GM23338 (cell line): ENCODE measurements around the gene DFFB. TPM values are rescaled to one million over a fixed set of nuclear protein-coding genes. Genes with fewer than 3 reads are reported as not detected.

ENCODE experiments used
- ATAC-seq: fragments of 200-7000 bp; cut with Tn5 transposase; 3 replicates; pipeline ENCODE4 v1.9.1; 2020
- DNase-seq: peaks from one replicate; pipeline ENCODE4 v3.0.0-alpha.2; 2015; ENCODE audit warnings: low spot score
- H2AFZ ChIP-seq: fragments of 200-600 bp; sonication (generic); 2 replicates; pipeline ENCODE4 v1.8.0; 2016; ENCODE audit warnings: antibody characterized with exemption, mild to moderate bottlenecking, moderate library complexity
- H3F3A ChIP-seq: fragments of 200-600 bp; sonication (generic); replicated peaks from 2 replicates; pipeline ENCODE4 v1.8.0; 2017; ENCODE audit warnings: antibody characterized with exemption, mixed run types, low read depth
- H3K27ac ChIP-seq: fragments of 200-600 bp; sonication (generic); 2 replicates; pipeline ENCODE4 v1.6.1; 2016; ENCODE audit warnings: low read depth
- H3K27me3 ChIP-seq: fragments of 200-600 bp; sonication (generic); 2 replicates; pipeline ENCODE4 v1.8.0; 2016; ENCODE audit warnings: mild to moderate bottlenecking, mixed run types, moderate library complexity; ENCODE audit not compliant: insufficient read depth
- H3K36me3 ChIP-seq: fragments of 200-600 bp; sonication (generic); 2 replicates; pipeline ENCODE4 v1.8.0; 2016; ENCODE audit warnings: mild to moderate bottlenecking; ENCODE audit not compliant: insufficient read depth
- H3K4me1 ChIP-seq: fragments of 200-600 bp; sonication (generic); 2 replicates; pipeline ENCODE4 v1.8.0; 2016; ENCODE audit warnings: mild to moderate bottlenecking, moderate library complexity; ENCODE audit not compliant: insufficient read depth
- H3K4me2 ChIP-seq: fragments of 200-600 bp; sonication (generic); 2 replicates; pipeline ENCODE4 v1.7.1; 2017; ENCODE audit warnings: mixed run types
- H3K4me3 ChIP-seq: fragments of 200-600 bp; sonication (generic); 2 replicates; pipeline ENCODE4 v1.6.1; 2016; ENCODE audit warnings: mixed run types
- H3K79me2 ChIP-seq: fragments of 200-600 bp; sonication (generic); replicated peaks from 2 replicates; pipeline ENCODE4 v1.8.0; 2017; ENCODE audit warnings: mild to moderate bottlenecking; ENCODE audit not compliant: insufficient read depth
- H3K9me2 ChIP-seq: fragments of 200-600 bp; sonication (generic); 2 replicates; pipeline ENCODE4 v1.8.0; 2017; ENCODE audit not compliant: insufficient read depth
- H4K20me1 ChIP-seq: fragments of 200-600 bp; sonication (generic); replicated peaks from 2 replicates; pipeline ENCODE4 v1.8.0; 2017; ENCODE audit warnings: mild to moderate bottlenecking; ENCODE audit not compliant: insufficient read depth
- H3K27ac Mint-ChIP-seq: 2 replicates; pipeline ENCODE4 v1.8.0; 2020; ENCODE audit warnings: inconsistent platforms, mild to moderate bottlenecking, moderate library complexity, mixed read lengths
- H3K27me3 Mint-ChIP-seq: 3 replicates; pipeline ENCODE4 v1.8.0; 2022; ENCODE audit warnings: low read depth, mild to moderate bottlenecking, moderate library complexity, mixed read lengths, inconsistent platforms; ENCODE audit not compliant: insufficient read depth, poor library complexity
- H3K36me3 Mint-ChIP-seq: 3 replicates; pipeline ENCODE4 v1.8.0; 2021; ENCODE audit warnings: low read depth, mild to moderate bottlenecking, inconsistent platforms, moderate library complexity, mixed read lengths
- H3K4me1 Mint-ChIP-seq: 3 replicates; pipeline ENCODE4 v1.8.0; 2020; ENCODE audit warnings: mild to moderate bottlenecking, inconsistent platforms, mixed read lengths
- H3K4me3 Mint-ChIP-seq: 3 replicates; pipeline ENCODE4 v1.8.0; 2021; ENCODE audit warnings: moderate library complexity, mild to moderate bottlenecking, inconsistent platforms, mixed read lengths
- H3K9me3 Mint-ChIP-seq: 3 replicates; pipeline ENCODE4 v1.8.0; 2020; ENCODE audit warnings: moderate library complexity, mild to moderate bottlenecking, inconsistent platforms, mixed read lengths
- CREB1 ChIP-seq: fragments of 250-450 bp; sonication (Bioruptor Pico); IDR thresholded peaks from 2 replicates; pipeline ENCODE4 v1.5.0; 2020; ENCODE audit warnings: low read depth, mild to moderate bottlenecking, moderate library complexity
- EZH2 ChIP-seq: fragments of 200-600 bp; sonication (generic); IDR thresholded peaks from one replicate; pipeline ENCODE4 v1.8.0; 2017; ENCODE audit warnings: antibody characterized with exemption, mild to moderate bottlenecking, low read depth; ENCODE audit not compliant: unreplicated experiment
- EZH2phosphoT487 ChIP-seq: fragments of 200-600 bp; sonication (generic); IDR thresholded peaks from one replicate; pipeline ENCODE4 v1.8.1; 2018; ENCODE audit warnings: antibody characterized with exemption; ENCODE audit not compliant: unreplicated experiment
- JUNB ChIP-seq: IDR thresholded peaks from one replicate; pipeline ENCODE4 v1.6.1; 2016; ENCODE audit warnings: antibody characterized with exemption; ENCODE audit not compliant: unreplicated experiment
- NANOG ChIP-seq: IDR thresholded peaks from 2 replicates; pipeline ENCODE4 v1.6.1; 2016; ENCODE audit warnings: antibody characterized with exemption, borderline replicate concordance
- STAT1 ChIP-seq: IDR thresholded peaks from one replicate; pipeline ENCODE4 v1.6.1; 2016; ENCODE audit warnings: antibody characterized with exemption; ENCODE audit not compliant: unreplicated experiment
- ZNF114 ChIP-seq: fragments of 250-450 bp; sonication (Bioruptor Pico); IDR thresholded peaks from 2 replicates; pipeline ENCODE4 v1.5.0; 2020; ENCODE audit warnings: mild to moderate bottlenecking, moderate library complexity
- ZNF331 ChIP-seq: fragments of 250-450 bp; sonication (Bioruptor Pico); IDR thresholded peaks from 2 replicates; pipeline ENCODE4 v1.5.0; 2020; ENCODE audit warnings: low read depth, mild to moderate bottlenecking, moderate library complexity
- polyA plus RNA-seq: library from polyadenylated mRNA; unstranded; fragments of >200 nt; fragmentation: Nextera tagmentation; extraction: Ambion mirVana; gene quantifications from 2 replicates; pipeline ENCODE4 v1.2.1, GENCODE V29; 2016
- total RNA-seq: library from RNA; depleted of rRNA; stranded (reverse); fragments of >200 nt; shearing (Covaris generic); gene quantifications from 2 replicates; pipeline ENCODE4 v1.2.3, GENCODE V29; 2014
- TF ChIP-seq, protein P1 (sequence below): IDR thresholded peaks from one replicate; pipeline ENCODE4 v1.6.1; 2018; ENCODE audit warnings: antibody characterized with exemption; ENCODE audit not compliant: unreplicated experiment
- TF ChIP-seq, protein P2 (sequence below), 2 experiments: fragments of 200-600 bp in 1 of 2; sonication (generic) in 1 of 2; conservative IDR thresholded peaks; 2 replicates each; pipeline versions ENCODE4 v1.5.1 to v1.6.1; 2016 to 2017; ENCODE audit warnings: antibody characterized with exemption in 2 of 2, low read depth in 2 of 2, mild to moderate bottlenecking in 2 of 2, moderate library complexity in 1 of 2
- TF ChIP-seq, protein P3 (sequence below): IDR thresholded peaks from 2 replicates; pipeline ENCODE4 v1.6.1; 2016; ENCODE audit warnings: antibody characterized with exemption
- TF ChIP-seq, protein P4 (sequence below): fragments of 250-450 bp; sonication (Bioruptor Pico); IDR thresholded peaks from 2 replicates; pipeline ENCODE4 v1.5.0; 2020; ENCODE audit warnings: mild to moderate bottlenecking, moderate library complexity

Gene DFFB
- total and polyA plus RNA-seq, 2 experiments from 2014 or later, result 6.5 to 18.1 TPM

DNA sequence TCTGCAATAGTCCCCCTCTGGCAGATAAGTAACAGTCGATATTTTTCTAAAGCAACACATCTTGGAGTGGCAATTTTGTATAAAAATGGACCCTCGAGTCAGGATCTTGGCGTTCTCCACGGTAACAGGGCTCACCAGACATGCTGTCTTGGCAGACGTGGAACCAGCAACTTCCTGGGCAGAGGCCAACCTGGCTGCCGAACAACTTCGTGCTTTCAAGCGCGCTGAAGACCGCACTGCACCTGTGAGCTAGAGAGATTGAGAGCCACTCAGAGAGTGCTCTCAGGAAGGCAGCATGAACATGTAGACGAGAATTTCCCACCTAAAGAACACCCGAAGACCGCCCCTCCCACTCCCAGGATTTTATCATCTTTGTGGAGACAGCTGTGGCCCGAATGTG lies 35.5 kb downstream of the DFFB start:
- Histone ChIP-seq H3K27ac (no peak overlapping the region), H3K36me3 (peaks cover 12% of the 10 kb centered on the region), H3K4me2 (no peak overlapping the region), H4K20me1 (peaks cover 17% of the 10 kb centered on the region; the same call in 1 of the 2 replicates), H2AFZ (no peak overlapping the region), H3F3A (no peaks in the 10 kb centered on the region), H3K9me2 (no peaks in the 10 kb centered on the region), H3K79me2 (peaks cover 49% of the 10 kb centered on the region), H3K4me1 (no peaks in the 10 kb centered on the region), H3K27me3 (no peaks in the 10 kb centered on the region), H3K4me3 (no peak overlapping the region)
- H3K27me3 Mint-ChIP-seq, result peaks cover 4% of the 10 kb centered on the region
- H3K36me3 Mint-ChIP-seq, result peaks cover 33% of the 10 kb centered on the region
- H3K4me1 Mint-ChIP-seq, result peaks cover 4% of the 10 kb centered on the region; the same call in 1 of the 3 replicates
- no peak overlapping the region for H3K27ac Mint-ChIP-seq
- H3K9me3 Mint-ChIP-seq, result peaks cover 4% of the 10 kb centered on the region; the same call in 2 of the 3 replicates
- TF ChIP-seq EZH2 (no peak), CREB1 (no peak), JUNB (no peak), NANOG (no peak), ZNF331 (CRISPR knock-in tag) (no peak), EZH2phosphoT487 (no peak), STAT1 (no peak), ZNF114 (no peak)
- TF ChIP-seq, protein P1, sequence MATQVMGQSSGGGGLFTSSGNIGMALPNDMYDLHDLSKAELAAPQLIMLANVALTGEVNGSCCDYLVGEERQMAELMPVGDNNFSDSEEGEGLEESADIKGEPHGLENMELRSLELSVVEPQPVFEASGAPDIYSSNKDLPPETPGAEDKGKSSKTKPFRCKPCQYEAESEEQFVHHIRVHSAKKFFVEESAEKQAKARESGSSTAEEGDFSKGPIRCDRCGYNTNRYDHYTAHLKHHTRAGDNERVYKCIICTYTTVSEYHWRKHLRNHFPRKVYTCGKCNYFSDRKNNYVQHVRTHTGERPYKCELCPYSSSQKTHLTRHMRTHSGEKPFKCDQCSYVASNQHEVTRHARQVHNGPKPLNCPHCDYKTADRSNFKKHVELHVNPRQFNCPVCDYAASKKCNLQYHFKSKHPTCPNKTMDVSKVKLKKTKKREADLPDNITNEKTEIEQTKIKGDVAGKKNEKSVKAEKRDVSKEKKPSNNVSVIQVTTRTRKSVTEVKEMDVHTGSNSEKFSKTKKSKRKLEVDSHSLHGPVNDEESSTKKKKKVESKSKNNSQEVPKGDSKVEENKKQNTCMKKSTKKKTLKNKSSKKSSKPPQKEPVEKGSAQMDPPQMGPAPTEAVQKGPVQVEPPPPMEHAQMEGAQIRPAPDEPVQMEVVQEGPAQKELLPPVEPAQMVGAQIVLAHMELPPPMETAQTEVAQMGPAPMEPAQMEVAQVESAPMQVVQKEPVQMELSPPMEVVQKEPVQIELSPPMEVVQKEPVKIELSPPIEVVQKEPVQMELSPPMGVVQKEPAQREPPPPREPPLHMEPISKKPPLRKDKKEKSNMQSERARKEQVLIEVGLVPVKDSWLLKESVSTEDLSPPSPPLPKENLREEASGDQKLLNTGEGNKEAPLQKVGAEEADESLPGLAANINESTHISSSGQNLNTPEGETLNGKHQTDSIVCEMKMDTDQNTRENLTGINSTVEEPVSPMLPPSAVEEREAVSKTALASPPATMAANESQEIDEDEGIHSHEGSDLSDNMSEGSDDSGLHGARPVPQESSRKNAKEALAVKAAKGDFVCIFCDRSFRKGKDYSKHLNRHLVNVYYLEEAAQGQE, result no peak
- TF ChIP-seq, protein P2, sequence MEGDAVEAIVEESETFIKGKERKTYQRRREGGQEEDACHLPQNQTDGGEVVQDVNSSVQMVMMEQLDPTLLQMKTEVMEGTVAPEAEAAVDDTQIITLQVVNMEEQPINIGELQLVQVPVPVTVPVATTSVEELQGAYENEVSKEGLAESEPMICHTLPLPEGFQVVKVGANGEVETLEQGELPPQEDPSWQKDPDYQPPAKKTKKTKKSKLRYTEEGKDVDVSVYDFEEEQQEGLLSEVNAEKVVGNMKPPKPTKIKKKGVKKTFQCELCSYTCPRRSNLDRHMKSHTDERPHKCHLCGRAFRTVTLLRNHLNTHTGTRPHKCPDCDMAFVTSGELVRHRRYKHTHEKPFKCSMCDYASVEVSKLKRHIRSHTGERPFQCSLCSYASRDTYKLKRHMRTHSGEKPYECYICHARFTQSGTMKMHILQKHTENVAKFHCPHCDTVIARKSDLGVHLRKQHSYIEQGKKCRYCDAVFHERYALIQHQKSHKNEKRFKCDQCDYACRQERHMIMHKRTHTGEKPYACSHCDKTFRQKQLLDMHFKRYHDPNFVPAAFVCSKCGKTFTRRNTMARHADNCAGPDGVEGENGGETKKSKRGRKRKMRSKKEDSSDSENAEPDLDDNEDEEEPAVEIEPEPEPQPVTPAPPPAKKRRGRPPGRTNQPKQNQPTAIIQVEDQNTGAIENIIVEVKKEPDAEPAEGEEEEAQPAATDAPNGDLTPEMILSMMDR (conservative IDR thresholded peaks at IDR 0.05; ENCODE audit: low read depth in 2 of 2), result no peak
- TF ChIP-seq, protein P3, sequence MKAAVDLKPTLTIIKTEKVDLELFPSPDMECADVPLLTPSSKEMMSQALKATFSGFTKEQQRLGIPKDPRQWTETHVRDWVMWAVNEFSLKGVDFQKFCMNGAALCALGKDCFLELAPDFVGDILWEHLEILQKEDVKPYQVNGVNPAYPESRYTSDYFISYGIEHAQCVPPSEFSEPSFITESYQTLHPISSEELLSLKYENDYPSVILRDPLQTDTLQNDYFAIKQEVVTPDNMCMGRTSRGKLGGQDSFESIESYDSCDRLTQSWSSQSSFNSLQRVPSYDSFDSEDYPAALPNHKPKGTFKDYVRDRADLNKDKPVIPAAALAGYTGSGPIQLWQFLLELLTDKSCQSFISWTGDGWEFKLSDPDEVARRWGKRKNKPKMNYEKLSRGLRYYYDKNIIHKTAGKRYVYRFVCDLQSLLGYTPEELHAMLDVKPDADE, result no peak
- TF ChIP-seq, protein P4, sequence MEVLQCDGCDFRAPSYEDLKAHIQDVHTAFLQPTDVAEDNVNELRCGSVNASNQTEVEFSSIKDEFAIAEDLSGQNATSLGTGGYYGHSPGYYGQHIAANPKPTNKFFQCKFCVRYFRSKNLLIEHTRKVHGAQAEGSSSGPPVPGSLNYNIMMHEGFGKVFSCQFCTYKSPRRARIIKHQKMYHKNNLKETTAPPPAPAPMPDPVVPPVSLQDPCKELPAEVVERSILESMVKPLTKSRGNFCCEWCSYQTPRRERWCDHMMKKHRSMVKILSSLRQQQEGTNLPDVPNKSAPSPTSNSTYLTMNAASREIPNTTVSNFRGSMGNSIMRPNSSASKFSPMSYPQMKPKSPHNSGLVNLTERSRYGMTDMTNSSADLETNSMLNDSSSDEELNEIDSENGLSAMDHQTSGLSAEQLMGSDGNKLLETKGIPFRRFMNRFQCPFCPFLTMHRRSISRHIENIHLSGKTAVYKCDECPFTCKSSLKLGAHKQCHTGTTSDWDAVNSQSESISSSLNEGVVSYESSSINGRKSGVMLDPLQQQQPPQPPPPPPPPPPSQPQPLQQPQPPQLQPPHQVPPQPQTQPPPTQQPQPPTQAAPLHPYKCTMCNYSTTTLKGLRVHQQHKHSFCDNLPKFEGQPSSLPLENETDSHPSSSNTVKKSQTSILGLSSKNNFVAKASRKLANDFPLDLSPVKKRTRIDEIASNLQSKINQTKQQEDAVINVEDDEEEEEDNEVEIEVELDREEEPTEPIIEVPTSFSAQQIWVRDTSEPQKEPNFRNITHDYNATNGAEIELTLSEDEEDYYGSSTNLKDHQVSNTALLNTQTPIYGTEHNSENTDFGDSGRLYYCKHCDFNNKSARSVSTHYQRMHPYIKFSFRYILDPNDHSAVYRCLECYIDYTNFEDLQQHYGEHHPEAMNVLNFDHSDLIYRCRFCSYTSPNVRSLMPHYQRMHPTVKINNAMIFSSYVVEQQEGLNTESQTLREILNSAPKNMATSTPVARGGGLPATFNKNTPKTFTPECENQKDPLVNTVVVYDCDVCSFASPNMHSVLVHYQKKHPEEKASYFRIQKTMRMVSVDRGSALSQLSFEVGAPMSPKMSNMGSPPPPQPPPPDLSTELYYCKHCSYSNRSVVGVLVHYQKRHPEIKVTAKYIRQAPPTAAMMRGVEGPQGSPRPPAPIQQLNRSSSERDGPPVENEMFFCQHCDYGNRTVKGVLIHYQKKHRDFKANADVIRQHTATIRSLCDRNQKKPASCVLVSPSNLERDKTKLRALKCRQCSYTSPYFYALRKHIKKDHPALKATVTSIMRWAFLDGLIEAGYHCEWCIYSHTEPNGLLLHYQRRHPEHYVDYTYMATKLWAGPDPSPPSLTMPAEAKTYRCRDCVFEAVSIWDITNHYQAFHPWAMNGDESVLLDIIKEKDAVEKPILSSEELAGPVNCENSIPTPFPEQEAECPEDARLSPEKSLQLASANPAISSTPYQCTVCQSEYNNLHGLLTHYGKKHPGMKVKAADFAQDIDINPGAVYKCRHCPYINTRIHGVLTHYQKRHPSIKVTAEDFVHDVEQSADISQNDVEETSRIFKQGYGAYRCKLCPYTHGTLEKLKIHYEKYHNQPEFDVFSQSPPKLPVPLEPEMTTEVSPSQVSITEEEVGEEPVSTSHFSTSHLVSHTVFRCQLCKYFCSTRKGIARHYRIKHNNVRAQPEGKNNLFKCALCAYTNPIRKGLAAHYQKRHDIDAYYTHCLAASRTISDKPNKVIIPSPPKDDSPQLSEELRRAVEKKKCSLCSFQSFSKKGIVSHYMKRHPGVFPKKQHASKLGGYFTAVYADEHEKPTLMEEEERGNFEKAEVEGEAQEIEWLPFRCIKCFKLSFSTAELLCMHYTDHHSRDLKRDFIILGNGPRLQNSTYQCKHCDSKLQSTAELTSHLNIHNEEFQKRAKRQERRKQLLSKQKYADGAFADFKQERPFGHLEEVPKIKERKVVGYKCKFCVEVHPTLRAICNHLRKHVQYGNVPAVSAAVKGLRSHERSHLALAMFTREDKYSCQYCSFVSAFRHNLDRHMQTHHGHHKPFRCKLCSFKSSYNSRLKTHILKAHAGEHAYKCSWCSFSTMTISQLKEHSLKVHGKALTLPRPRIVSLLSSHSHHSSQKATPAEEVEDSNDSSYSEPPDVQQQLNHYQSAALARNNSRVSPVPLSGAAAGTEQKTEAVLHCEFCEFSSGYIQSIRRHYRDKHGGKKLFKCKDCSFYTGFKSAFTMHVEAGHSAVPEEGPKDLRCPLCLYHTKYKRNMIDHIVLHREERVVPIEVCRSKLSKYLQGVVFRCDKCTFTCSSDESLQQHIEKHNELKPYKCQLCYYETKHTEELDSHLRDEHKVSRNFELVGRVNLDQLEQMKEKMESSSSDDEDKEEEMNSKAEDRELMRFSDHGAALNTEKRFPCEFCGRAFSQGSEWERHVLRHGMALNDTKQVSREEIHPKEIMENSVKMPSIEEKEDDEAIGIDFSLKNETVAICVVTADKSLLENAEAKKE (CRISPR knock-in tag), result no peak
- DNase-seq (no peak), ATAC-seq (no peak)
- H3K4me3 Mint-ChIP-seq, result no peak overlapping the region
